Chondrocyte (in vitro differentiated cells): Measurements from ENCODE around the gene GREB1L. TPM values are rescaled to one million over a fixed set of nuclear protein-coding genes. Genes with fewer than 3 reads are reported as not detected.
"Not testable (repeated sequence)": the region's sequence is repeated elsewhere in the genome, so short reads cannot be mapped to it uniquely, and the experiment has no call there.

Experiments used
- DNase-seq: peaks from one replicate; pipeline ENCODE4 v3.0.0; 2021; ENCODE audit warnings: mixed read lengths, low spot score
- H3K27ac Mint-ChIP-seq: one replicate; pipeline ENCODE4 v1.8.0; 2021; ENCODE audit warnings: mild to moderate bottlenecking, moderate library complexity, mixed read lengths; ENCODE audit not compliant: unreplicated experiment
- H3K27me3 Mint-ChIP-seq: 2 replicates; pipeline ENCODE4 v1.8.0; 2021; ENCODE audit warnings: low read depth, mixed read lengths
- H3K36me3 Mint-ChIP-seq: 2 replicates; pipeline ENCODE4 v1.8.0; 2021; ENCODE audit warnings: low read depth, mixed read lengths
- H3K4me1 Mint-ChIP-seq: 2 replicates; pipeline ENCODE4 v1.8.0; 2021; ENCODE audit warnings: low read depth, mild to moderate bottlenecking, mixed read lengths
- H3K4me3 Mint-ChIP-seq: one replicate; pipeline ENCODE4 v1.8.0; 2021; ENCODE audit warnings: mild to moderate bottlenecking, moderate library complexity, mixed read lengths; ENCODE audit not compliant: unreplicated experiment
- H3K9me3 Mint-ChIP-seq: 2 replicates; pipeline ENCODE4 v1.8.0; 2021; ENCODE audit warnings: low read depth, mixed read lengths
- total RNA-seq: library from RNA; stranded (reverse); gene quantifications from 3 replicates; pipeline ENCODE4 v1.2.1, GENCODE V29; 2021
- TF ChIP-seq, protein P1 (sequence below): fragments of 200-600 bp; sonication (generic); IDR thresholded peaks from 2 replicates; pipeline ENCODE4 v1.5.0; 2021; ENCODE audit warnings: antibody characterized with exemption, mild to moderate bottlenecking, moderate library complexity

The GREB1L gene
- total RNA-seq, 1 donor from 2014 or later, result 2.4 TPM

DNA sequence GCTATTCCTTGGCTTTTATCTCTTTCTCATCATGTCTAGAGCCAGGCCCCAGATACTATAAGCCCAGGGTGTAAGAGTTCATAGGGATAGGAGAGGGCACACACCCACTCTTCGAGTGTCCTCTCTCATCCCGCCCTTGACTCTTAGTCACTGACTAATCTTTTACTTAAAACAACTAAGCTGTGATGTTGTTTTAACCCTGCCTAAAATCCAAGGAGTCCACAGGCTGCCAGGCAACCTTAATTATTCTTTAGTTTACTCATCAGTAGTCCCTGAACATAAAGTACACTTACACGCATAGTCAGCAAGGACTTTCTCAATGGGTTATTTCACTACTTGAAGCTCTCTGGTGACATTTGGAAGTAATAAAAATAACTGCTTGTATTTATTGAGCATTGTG lies 28.4 kb downstream of the GREB1L start:
- no peak overlapping the region for H3K4me3 Mint-ChIP-seq
- TF ChIP-seq, protein P1, sequence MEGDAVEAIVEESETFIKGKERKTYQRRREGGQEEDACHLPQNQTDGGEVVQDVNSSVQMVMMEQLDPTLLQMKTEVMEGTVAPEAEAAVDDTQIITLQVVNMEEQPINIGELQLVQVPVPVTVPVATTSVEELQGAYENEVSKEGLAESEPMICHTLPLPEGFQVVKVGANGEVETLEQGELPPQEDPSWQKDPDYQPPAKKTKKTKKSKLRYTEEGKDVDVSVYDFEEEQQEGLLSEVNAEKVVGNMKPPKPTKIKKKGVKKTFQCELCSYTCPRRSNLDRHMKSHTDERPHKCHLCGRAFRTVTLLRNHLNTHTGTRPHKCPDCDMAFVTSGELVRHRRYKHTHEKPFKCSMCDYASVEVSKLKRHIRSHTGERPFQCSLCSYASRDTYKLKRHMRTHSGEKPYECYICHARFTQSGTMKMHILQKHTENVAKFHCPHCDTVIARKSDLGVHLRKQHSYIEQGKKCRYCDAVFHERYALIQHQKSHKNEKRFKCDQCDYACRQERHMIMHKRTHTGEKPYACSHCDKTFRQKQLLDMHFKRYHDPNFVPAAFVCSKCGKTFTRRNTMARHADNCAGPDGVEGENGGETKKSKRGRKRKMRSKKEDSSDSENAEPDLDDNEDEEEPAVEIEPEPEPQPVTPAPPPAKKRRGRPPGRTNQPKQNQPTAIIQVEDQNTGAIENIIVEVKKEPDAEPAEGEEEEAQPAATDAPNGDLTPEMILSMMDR, result no peak
- H3K36me3 Mint-ChIP-seq, result no peaks in the 10 kb centered on the region
- no peak for DNase-seq
- H3K9me3 Mint-ChIP-seq, result no peaks in the 10 kb centered on the region
- H3K27ac Mint-ChIP-seq, result no peak overlapping the region
- no peaks in the 10 kb centered on the region for H3K27me3 Mint-ChIP-seq
- H3K4me1 Mint-ChIP-seq, result peaks cover 26% of the 10 kb centered on the region

DNA sequence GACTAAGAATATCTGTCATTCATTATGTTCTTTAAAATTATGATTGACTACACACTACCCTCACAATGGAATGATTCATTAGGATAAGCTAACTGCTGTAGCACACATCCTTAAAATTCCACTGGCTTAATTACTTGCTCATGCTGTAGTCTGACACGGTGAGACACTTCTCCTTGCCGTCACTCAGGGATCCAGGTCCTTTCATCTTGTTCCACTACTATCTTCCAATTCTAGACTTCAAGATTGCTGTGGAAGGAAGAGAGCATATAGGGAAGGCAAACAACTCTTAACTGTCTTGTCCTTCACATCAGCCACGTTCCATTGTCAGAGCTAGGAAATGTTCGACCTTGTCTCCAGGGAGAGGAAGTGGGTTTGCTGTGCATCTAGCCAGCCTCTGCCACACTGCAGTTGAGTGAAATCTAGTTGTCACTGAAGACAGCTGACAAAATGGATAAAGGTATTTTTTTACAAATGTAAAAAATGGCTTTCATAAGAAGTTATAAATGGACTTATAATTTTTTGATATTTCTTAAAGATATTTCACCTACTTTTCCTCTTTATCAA lies 30.1 kb downstream of the GREB1L start:
- no peaks in the 10 kb centered on the region for H3K27me3 Mint-ChIP-seq
- H3K36me3 Mint-ChIP-seq, result no peaks in the 10 kb centered on the region
- peaks cover 14% of the 10 kb centered on the region for H3K4me1 Mint-ChIP-seq
- no peaks in the 10 kb centered on the region for H3K9me3 Mint-ChIP-seq
- H3K27ac Mint-ChIP-seq, result no peak overlapping the region
- no peak overlapping the region for H3K4me3 Mint-ChIP-seq
- TF ChIP-seq, protein P1, result no peak
- DNase-seq, result no peak

DNA sequence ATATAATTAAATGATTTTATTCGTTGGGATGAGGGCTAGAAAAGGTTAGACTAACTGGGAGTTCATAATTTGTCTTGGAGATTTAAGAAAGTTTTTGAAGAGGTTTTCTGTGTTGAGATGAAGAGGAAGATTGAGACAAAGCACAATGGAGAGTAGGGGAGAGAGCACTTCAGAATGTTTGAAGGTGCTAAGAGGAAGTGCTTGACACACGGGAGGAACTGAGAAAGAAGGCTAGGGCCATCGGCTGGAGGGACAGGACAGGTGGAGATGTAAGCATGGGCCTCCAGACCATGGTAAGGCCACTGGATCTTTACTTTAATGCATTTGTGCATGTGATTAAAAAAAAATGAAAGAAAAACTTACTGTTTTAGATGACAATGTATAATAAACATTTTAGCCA lies 31.5 kb downstream of the GREB1L start:
- DNase-seq, result no peak
- TF ChIP-seq, protein P1, result no peak
- Mint-ChIP-seq H3K27ac (no peak overlapping the region), H3K27me3 (no peaks in the 10 kb centered on the region), H3K9me3 (no peaks in the 10 kb centered on the region), H3K4me1 (peaks cover 14% of the 10 kb centered on the region), H3K4me3 (no peak overlapping the region), H3K36me3 (no peaks in the 10 kb centered on the region)

DNA sequence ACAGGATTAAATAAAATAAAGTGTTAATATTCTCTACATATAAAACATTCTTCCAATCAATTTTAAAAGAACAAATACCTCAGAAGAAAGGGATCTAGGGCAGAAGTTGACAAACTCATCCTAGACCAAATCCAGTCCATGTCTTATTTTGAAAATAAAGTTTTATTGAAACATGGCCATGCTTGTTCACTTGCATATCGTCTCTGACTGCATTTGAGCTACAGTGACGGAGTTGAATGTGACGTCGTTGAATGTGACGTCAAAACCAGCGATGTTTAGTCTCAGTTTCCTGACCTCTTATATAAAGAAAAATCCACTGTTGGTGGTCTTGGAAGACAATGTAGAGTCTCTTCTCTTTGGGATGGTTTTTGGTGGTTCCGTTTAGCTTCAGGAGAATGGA lies 33.6 kb downstream of the GREB1L start:
- Mint-ChIP-seq H3K4me1 (peaks cover 7% of the 10 kb centered on the region), H3K27me3 (peaks cover 2% of the 10 kb centered on the region), H3K27ac (no peak overlapping the region), H3K36me3 (no peaks in the 10 kb centered on the region), H3K9me3 (no peaks in the 10 kb centered on the region), H3K4me3 (no peak overlapping the region)
- no peak for DNase-seq
- TF ChIP-seq, protein P1, result no peak

DNA sequence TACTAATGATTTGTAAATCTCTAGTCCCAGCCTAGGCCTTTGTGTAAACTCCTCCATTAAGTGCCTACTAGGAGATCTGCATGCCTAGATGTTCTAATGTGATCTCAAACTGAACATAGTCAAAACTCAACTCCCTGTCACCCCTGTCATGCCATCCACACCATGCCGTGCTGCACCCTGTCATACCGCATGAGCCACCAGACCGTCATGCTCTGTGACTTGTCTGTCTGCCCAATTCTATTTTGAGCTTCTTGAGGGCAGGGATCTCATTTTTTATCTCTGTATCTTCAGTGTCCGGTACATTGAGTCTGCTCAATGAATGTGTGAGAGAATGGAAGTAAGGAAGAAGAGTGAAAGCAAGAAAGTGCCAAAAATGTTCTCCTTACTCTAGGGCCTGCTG lies 35.5 kb downstream of the GREB1L start:
- no peaks in the 10 kb centered on the region for H3K36me3 Mint-ChIP-seq
- H3K4me3 Mint-ChIP-seq, result no peak overlapping the region
- no peak for DNase-seq
- peaks cover 9% of the 10 kb centered on the region for H3K27me3 Mint-ChIP-seq
- no peaks in the 10 kb centered on the region for H3K4me1 Mint-ChIP-seq
- TF ChIP-seq, protein P1, result no peak
- no peaks in the 10 kb centered on the region for H3K9me3 Mint-ChIP-seq
- no peak overlapping the region for H3K27ac Mint-ChIP-seq

DNA sequence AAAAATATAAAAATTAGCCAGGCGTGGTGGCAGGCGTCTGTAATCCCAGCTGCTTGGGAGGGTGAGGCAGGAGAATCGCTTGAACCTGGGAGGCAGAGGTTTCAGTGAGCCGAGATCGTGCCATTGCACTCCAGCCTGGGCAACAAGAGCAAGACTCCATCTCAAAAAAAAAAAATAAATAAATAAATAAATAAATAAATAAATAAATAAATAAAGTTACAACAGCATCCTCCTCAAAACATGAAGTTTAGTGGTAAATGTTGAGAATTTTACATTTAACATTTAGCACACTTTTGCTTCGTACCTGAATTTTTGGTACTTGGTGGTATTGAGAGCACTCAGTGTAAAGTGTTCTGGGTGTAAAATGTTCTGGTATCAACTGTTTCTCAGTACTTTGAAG lies 36.2 kb downstream of the GREB1L start:
- H3K4me1 Mint-ChIP-seq, H3K9me3 Mint-ChIP-seq, DNase-seq, H3K27ac Mint-ChIP-seq, H3K27me3 Mint-ChIP-seq, H3K36me3 Mint-ChIP-seq, H3K4me3 Mint-ChIP-seq: not testable (repeated sequence)
